Nephron (organoid): ENCODE measurements around the gene NR3C2.
A peak's percentile ranks its signal among the peaks of the same experiment; 100 is the strongest.

Source experiments
- H3K27ac Mint-ChIP-seq, 3 experiments: 2 replicates each; pipeline ENCODE4 v1.8.0; 2020; ENCODE audit warnings: mixed read lengths in 3 of 3, mild to moderate bottlenecking in 2 of 3, moderate library complexity in 1 of 3
- H3K27me3 Mint-ChIP-seq: 2 replicates; pipeline ENCODE4 v1.8.0; 2021; ENCODE audit warnings: low read depth, mild to moderate bottlenecking, moderate library complexity, mixed read lengths
- H3K36me3 Mint-ChIP-seq: 2 replicates; pipeline ENCODE4 v1.8.0; 2020; ENCODE audit warnings: low read depth, mixed read lengths
- H3K4me1 Mint-ChIP-seq: 2 replicates; pipeline ENCODE4 v1.8.0; 2020; ENCODE audit warnings: mixed read lengths
- H3K4me3 Mint-ChIP-seq, 3 experiments: 2 replicates each; pipeline ENCODE4 v1.8.0; 2020; ENCODE audit warnings: mild to moderate bottlenecking in 3 of 3, mixed read lengths in 3 of 3, moderate library complexity in 2 of 3
- H3K9me3 Mint-ChIP-seq: 2 replicates; pipeline ENCODE4 v1.8.0; 2020; ENCODE audit warnings: mixed read lengths
- CTCF ChIP-seq, 3 experiments: fragments of 200-600 bp; sonication (generic); IDR thresholded peaks; one replicate each; pipeline ENCODE4 v1.5.0; 2021; ENCODE audit warnings: antibody characterized with exemption in 3 of 3; ENCODE audit not compliant: unreplicated experiment in 3 of 3

The NR3C2 gene

GRCh38 chr4:148275266-148275665 lies 166.9 kb downstream of the NR3C2 start:
- H3K4me3 Mint-ChIP-seq, result no peak overlapping the region
- H3K9me3 Mint-ChIP-seq, result no peaks in the 10 kb centered on the region
- no peak overlapping the region for H3K27ac Mint-ChIP-seq
- TF ChIP-seq CTCF (IDR thresholded peaks at IDR 0.05; ENCODE audit: unreplicated experiment in 3 of 3), result no peak
- peaks cover 6% of the 10 kb centered on the region for H3K4me1 Mint-ChIP-seq
- H3K27me3 Mint-ChIP-seq, result peaks cover 6% of the 10 kb centered on the region
- H3K36me3 Mint-ChIP-seq, result no peaks in the 10 kb centered on the region

GRCh38 chr4:148273501-148273986 lies 168.7 kb downstream of the NR3C2 start:
- H3K4me1 Mint-ChIP-seq, result peaks cover 6% of the 10 kb centered on the region

GRCh38 chr4:148271166-148271565 lies 171.0 kb downstream of the NR3C2 start:
- Mint-ChIP-seq H3K4me3 (no peak overlapping the region), H3K27ac (no peak overlapping the region), H3K4me1 (peaks cover 6% of the 10 kb centered on the region), H3K36me3 (no peaks in the 10 kb centered on the region), H3K27me3 (peaks cover 3% of the 10 kb centered on the region), H3K9me3 (no peaks in the 10 kb centered on the region)
- no peak for TF ChIP-seq CTCF (IDR thresholded peaks at IDR 0.05; ENCODE audit: unreplicated experiment in 3 of 3)

More at GRCh38 chr4:148273501-148273986, 168.7 kb downstream of the NR3C2 start:
- Mint-ChIP-seq H3K27ac (peak overlapping the region in 1 of 3 experiments; percentile 7), H3K36me3 (no peaks in the 10 kb centered on the region), H3K9me3 (no peaks in the 10 kb centered on the region), H3K4me3 (no peak overlapping the region), H3K27me3 (peaks cover 6% of the 10 kb centered on the region)
- no peak for TF ChIP-seq CTCF (IDR thresholded peaks at IDR 0.05; ENCODE audit: unreplicated experiment in 3 of 3)

- H3K27ac Mint-ChIP-seq, result no peak overlapping the region
- peaks cover 6% of the 10 kb centered on the region for H3K4me1 Mint-ChIP-seq
- H3K27me3 Mint-ChIP-seq, result peaks cover 3% of the 10 kb centered on the region
- no peak for TF ChIP-seq CTCF (IDR thresholded peaks at IDR 0.05; ENCODE audit: unreplicated experiment in 3 of 3)
- no peak overlapping the region for H3K4me3 Mint-ChIP-seq
- no peaks in the 10 kb centered on the region for H3K9me3 Mint-ChIP-seq
- H3K36me3 Mint-ChIP-seq, result no peaks in the 10 kb centered on the region
Measured at GRCh38 chr4:148270630-148271029, 171.6 kb downstream of the NR3C2 start.

- Mint-ChIP-seq H3K4me3 (no peak overlapping the region), H3K27me3 (peaks cover 3% of the 10 kb centered on the region), H3K27ac (no peak overlapping the region), H3K36me3 (no peaks in the 10 kb centered on the region), H3K4me1 (peaks cover 5% of the 10 kb centered on the region), H3K9me3 (no peaks in the 10 kb centered on the region)
- no peak for TF ChIP-seq CTCF (IDR thresholded peaks at IDR 0.05; ENCODE audit: unreplicated experiment in 3 of 3)
Measured at GRCh38 chr4:148268835-148269234, 173.4 kb downstream of the NR3C2 start.

- no peak for TF ChIP-seq CTCF (IDR thresholded peaks at IDR 0.05; ENCODE audit: unreplicated experiment in 3 of 3)
- Mint-ChIP-seq H3K4me1 (peaks cover 4% of the 10 kb centered on the region), H3K27ac (peak overlapping the region in 1 of 3 experiments; percentile 24), H3K9me3 (no peaks in the 10 kb centered on the region), H3K36me3 (no peaks in the 10 kb centered on the region), H3K4me3 (no peak overlapping the region), H3K27me3 (no peaks in the 10 kb centered on the region)
Measured at GRCh38 chr4:148266921-148267320, 175.3 kb downstream of the NR3C2 start.
